ENCODE measurements around the gene EME2.

Gene EME2

DNA sequence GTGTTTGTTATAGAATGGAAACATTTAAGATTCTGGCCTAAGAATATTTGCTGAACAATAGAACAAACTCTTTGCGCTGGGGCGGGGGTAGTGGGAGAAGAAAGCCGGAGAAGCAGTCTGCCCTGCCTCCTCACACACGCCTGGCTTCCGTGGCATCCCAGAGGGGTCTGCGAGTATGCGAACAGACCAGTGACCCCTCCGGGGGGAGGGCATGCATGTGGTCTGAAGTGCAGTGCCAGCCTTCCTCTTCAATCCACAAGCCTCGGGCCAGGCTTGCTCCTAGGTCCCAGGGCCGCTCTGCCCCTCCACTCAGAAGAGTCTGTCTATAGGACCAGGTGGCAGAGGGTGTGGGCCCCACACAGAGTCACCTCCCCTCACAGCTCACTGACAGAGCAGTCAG, 35.0 kb downstream of the EME2 start:
- DNase-seq (ENCODE audit: low spot score in 2 of 2) (no peak), ATAC-seq (no peak)
- peaks cover 31% of the 10 kb centered on the region for H3K36me3 Mint-ChIP-seq
- H3K9me3 Mint-ChIP-seq = no peaks in the 10 kb centered on the region
- no peak overlapping the region for H3K27ac Mint-ChIP-seq
- H3K4me3 Mint-ChIP-seq = no peak overlapping the region
- no peaks in the 10 kb centered on the region for H3K4me1 Mint-ChIP-seq

DNA sequence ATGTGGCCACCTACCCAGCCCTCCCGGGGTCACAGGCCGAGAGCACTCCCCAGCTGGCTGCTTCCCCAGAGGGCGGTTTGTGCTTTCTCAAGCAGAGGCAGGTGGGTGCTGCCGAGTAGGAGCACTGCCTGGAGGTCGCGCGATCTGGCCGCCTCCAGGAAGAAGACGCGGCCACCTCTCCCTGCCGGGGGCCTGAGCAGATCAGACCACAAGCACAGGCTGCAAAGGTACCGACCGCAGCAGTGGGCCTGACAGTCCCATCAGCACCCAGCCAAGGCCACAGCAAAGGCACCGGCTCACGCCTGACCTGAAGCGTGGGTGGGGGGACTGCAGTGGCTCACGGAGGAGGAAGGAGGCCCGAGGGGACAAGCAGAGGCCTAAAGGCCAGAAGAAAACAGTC, 36.1 kb downstream of the EME2 start:
- Mint-ChIP-seq H3K36me3 (peaks cover 32% of the 10 kb centered on the region), H3K4me3 (no peak overlapping the region), H3K9me3 (no peaks in the 10 kb centered on the region), H3K27ac (no peak overlapping the region), H3K4me1 (no peaks in the 10 kb centered on the region)
- DNase-seq (ENCODE audit: low spot score in 2 of 2) (no peak), ATAC-seq (no peak)

DNA sequence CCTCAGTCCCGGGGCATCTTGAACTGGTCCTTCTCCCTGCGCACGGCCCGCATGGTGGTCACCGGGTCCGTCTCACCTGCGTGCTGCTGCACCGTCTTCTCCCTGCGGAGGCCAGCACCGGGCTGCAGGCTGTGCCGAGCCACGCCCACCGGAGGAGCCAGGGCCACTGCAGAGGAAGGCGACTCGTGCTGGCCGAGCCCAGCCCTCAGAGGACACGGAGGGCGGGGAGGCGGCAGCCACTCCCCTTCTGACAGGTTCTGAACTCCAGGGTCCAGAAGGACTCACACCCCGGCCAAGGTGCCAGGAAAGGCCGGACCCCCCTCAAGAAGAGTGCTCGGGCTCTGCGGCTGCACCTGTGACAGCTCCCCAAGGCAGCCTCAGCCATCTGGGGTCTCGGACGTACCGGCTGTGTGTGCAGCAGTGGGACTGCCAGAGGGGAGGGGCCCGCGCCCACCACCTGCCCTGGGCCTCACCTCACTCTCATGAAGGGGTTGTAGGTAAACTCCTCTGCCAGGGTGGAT, 36.7 kb downstream of the EME2 start:
- no peak for DNase-seq (ENCODE audit: low spot score in 2 of 2)
- Mint-ChIP-seq H3K27ac (no peak overlapping the region), H3K9me3 (no peaks in the 10 kb centered on the region)

DNA sequence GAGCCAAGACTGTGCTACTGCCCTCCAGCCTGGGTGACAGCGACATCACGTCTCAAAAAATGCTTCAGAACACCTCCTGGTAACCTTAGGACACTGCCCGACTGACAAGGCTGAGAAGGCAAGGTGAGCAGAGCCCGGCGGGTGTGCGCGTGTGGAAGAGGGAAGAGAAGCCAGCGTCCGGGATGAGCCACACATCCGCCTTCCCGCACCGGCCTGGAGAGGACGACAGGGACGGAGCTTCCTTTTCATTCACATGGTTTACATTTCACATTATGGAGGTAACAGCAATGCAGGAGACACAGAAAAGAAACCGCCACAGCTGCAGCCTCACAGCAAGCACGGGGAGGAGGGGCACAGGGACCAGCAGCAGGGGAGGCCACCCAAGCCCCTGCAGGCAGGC, 37.5 kb downstream of the EME2 start:
- DNase-seq (ENCODE audit: low spot score in 2 of 2) = no peak
- Mint-ChIP-seq H3K36me3 (peaks cover 46% of the 10 kb centered on the region), H3K4me1 (no peaks in the 10 kb centered on the region)

More for the DNA sequence above, 36.7 kb downstream of the EME2 start:
- no peaks in the 10 kb centered on the region for H3K4me1 Mint-ChIP-seq
- no peak overlapping the region for H3K4me3 Mint-ChIP-seq
- no peak for ATAC-seq
- peaks cover 39% of the 10 kb centered on the region for H3K36me3 Mint-ChIP-seq

DNA sequence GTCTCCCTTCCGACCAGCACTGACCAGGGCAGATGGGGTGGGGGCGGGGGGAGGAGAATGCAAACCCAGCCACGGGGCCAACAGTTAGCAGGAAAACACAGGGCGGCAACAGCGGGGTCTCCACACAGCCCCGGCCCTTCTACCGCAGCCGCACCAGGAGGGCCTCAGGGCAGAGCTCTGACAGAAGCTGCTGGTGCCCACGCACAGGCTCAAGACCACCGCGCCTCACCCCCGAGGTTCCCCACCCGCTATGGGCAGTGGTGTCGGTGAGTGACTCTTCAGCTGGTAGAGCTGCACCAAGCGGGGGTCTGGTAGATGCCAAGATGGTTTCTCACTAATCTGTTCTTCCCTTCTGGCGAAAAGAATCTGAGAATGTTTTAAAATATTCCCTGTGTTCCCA, 37.9 kb downstream of the EME2 start:
- Mint-ChIP-seq H3K27ac (no peak overlapping the region), H3K36me3 (peaks cover 49% of the 10 kb centered on the region), H3K9me3 (no peaks in the 10 kb centered on the region), H3K4me1 (no peaks in the 10 kb centered on the region), H3K4me3 (no peak overlapping the region)
- ATAC-seq = no peak
- no peak for DNase-seq (ENCODE audit: low spot score in 2 of 2)

More for the DNA sequence above, 37.5 kb downstream of the EME2 start:
- no peak overlapping the region for H3K27ac Mint-ChIP-seq
- H3K4me3 Mint-ChIP-seq = no peak overlapping the region
- no peaks in the 10 kb centered on the region for H3K9me3 Mint-ChIP-seq
- ATAC-seq = no peak

DNA sequence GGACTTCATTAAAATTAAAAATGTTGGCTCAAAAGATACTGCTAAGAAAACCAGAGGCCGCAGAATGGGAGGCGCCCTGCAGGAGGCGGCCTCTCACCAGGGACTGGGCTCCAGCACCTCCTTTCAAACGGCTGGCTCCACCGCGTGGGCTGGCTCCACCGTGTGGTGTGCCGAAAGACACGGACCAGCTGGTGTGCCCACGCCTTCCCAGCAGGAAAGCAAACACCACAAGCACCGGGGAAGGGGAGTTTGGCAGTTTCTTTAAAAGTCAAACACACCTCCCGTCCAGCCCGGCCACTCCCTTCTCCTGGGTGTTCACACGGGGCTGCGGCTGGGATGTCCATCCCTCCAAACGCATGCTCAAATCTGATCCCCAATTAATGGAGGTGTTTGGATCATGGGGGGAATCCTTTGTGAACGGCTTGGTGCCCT, 40.1 kb downstream of the EME2 start:
- H3K36me3 Mint-ChIP-seq = peaks cover 38% of the 10 kb centered on the region
- DNase-seq (ENCODE audit: low spot score in 2 of 2) (no peak), ATAC-seq (peak; percentile 79)
- no peaks in the 10 kb centered on the region for H3K9me3 Mint-ChIP-seq
- peaks cover 5% of the 10 kb centered on the region for H3K4me1 Mint-ChIP-seq
- peak overlapping the region; percentile 24 for H3K27ac Mint-ChIP-seq
- H3K4me3 Mint-ChIP-seq = no peak overlapping the region

DNA sequence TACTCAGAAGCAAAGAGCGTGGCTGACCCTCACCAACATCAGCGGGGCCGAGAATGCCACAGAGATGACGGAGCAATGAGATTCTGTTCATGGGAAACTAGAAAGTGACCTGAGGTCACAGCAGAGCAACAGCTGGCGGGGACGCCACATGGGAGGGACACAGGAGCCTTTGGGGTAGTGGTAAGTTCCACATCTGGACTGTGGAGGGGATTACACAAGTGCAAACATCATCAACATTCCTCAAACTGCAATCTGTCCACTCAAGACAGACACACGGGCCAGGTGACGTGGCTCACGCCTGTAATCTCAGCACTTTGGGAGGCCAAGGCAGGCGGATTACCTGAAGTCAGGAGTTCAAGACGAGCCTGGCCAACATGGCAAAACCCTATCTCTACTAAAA, 42.9 kb downstream of the EME2 start:
- DNase-seq (ENCODE audit: low spot score in 2 of 2) = no peak
- H3K4me1 Mint-ChIP-seq = peaks cover 6% of the 10 kb centered on the region
- no peak overlapping the region for H3K27ac Mint-ChIP-seq
- H3K4me3 Mint-ChIP-seq = no peak overlapping the region
- peaks cover 30% of the 10 kb centered on the region for H3K36me3 Mint-ChIP-seq
- H3K9me3 Mint-ChIP-seq = no peaks in the 10 kb centered on the region
- ATAC-seq = no peak

DNA sequence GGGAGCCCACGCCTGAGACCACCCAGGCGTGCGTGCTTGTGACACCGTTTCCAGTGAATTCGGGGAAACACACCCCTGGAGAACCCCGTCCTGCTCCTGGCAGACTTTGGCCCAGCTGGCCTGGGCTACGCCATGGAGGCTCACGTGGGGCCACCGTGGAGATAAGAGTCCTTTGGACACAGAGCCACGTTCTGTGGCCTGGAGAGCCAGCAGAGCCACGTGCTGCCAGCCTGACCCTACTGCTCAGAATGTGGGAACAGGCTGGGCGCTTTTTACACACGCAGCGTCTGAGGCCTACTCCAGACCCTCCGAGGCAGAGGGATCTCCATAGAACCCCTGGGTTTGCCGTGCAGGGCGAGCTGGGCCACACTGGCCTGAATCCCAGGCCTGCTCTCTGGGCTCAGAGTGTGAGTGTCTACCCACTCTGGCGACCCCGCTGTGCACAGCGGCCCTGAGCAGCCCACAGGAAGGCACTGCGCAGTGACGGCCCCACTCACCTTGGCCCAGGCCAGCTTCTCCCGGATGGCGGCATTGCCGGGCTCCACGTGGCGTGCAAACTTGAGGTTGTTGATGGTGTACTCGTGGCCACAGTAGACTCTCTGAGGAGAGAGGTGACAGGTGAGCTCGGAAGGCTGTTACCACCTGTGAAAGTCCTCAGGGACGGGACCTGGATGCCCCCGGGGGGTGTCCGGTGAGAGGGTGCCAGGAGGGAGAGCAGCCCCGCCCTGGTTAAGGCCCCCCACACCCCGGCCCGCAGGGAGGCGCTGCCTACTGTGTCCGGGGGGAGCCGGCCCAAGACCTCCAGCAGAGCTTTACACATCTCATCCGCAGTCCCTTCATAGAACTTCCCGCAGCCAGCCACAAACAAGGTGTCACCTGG, 44.0 kb downstream of the EME2 start:
- DNase-seq (ENCODE audit: low spot score in 2 of 2) (no peak), ATAC-seq (no peak)
- H3K4me1 Mint-ChIP-seq = peaks cover 6% of the 10 kb centered on the region
- H3K9me3 Mint-ChIP-seq = no peaks in the 10 kb centered on the region
- no peak overlapping the region for H3K4me3 Mint-ChIP-seq
- no peak overlapping the region for H3K27ac Mint-ChIP-seq
- H3K36me3 Mint-ChIP-seq = peaks cover 30% of the 10 kb centered on the region

DNA sequence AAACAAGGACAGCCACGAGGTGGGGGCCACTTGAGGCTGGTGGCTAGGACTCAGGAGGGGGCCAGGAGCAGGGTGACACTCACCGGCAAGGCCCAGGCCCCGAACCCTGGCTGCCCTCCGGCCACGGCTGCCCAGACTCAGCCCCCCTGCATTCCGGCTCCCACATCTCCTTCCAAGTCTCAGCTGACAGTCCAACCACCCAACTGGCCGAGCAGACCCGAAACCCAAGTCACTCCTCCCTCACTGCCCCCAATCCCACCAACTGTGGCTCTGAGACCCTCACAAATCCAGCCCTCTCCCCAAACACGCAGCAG, 44.6 kb downstream of the EME2 start:
- ATAC-seq (no peak), DNase-seq (ENCODE audit: low spot score in 2 of 2) (no peak)
- Mint-ChIP-seq H3K9me3 (no peaks in the 10 kb centered on the region), H3K36me3 (peaks cover 32% of the 10 kb centered on the region), H3K4me3 (no peak overlapping the region), H3K27ac (peak overlapping the region; percentile 20), H3K4me1 (peaks cover 6% of the 10 kb centered on the region)

DNA sequence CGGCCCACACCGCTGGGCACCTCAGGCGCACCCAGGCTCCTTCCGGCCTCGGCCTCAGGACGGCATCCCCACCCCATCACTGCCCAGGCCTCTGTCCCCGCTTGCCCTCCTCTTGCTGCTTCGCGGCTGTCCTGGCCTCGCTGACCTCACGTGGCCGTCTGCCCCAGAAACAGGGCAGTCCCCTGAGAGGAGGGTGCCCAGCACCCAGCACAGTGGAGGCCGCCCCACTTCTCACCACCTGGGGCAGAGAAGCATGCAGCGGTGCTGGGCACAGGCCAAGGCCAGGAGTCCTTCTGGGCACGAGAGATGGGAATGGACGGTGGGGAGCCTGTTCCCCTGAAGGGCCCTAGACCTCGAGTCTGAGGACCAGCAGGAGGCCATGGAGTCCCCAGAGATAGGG, 45.1 kb downstream of the EME2 start:
- H3K4me3 Mint-ChIP-seq = no peak overlapping the region
- H3K27ac Mint-ChIP-seq = peak overlapping the region; percentile 20
- H3K36me3 Mint-ChIP-seq = peaks cover 37% of the 10 kb centered on the region
- peaks cover 6% of the 10 kb centered on the region for H3K4me1 Mint-ChIP-seq
- no peaks in the 10 kb centered on the region for H3K9me3 Mint-ChIP-seq
- ATAC-seq (peak; percentile 6), DNase-seq (ENCODE audit: low spot score in 2 of 2) (no peak)

DNA sequence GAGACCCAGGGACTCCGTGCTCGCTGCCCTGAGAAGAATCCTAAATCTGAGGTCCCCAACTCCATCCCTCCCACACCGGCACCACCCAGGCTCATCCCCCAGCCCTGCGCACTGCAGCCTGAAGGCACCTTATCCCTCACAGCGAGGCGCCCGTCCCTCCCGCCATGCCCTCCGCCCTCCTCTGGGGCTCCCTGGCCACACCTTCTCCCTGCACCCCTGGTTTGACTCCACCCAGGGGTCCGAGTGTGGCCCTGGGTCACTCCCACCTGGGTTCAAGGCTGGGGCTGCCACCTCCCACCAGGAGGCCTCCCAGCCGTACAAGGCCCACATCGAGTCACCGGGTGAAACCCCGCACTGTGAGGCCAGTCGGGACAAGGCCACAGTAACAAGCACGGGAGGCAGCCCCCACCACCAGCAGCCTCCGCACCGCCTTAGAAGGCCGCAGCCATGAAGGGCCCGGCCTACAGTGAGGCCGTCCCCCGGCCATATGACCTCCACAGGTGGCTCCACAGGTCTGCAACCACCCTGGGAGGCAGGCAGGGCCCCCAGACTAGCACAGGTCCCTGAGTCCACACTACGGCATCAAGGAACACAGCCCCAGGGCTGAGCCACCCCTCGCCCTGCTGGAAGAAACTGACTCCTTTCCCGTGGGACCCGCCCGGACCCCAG, 45.7 kb downstream of the EME2 start:
- peaks cover 38% of the 10 kb centered on the region for H3K36me3 Mint-ChIP-seq
- peak overlapping the region; percentile 32 for H3K27ac Mint-ChIP-seq
- H3K9me3 Mint-ChIP-seq = no peaks in the 10 kb centered on the region
- DNase-seq (ENCODE audit: low spot score in 2 of 2) = no peak
- H3K4me3 Mint-ChIP-seq = no peak overlapping the region
- peaks cover 6% of the 10 kb centered on the region for H3K4me1 Mint-ChIP-seq
- ATAC-seq = no peak

DNA sequence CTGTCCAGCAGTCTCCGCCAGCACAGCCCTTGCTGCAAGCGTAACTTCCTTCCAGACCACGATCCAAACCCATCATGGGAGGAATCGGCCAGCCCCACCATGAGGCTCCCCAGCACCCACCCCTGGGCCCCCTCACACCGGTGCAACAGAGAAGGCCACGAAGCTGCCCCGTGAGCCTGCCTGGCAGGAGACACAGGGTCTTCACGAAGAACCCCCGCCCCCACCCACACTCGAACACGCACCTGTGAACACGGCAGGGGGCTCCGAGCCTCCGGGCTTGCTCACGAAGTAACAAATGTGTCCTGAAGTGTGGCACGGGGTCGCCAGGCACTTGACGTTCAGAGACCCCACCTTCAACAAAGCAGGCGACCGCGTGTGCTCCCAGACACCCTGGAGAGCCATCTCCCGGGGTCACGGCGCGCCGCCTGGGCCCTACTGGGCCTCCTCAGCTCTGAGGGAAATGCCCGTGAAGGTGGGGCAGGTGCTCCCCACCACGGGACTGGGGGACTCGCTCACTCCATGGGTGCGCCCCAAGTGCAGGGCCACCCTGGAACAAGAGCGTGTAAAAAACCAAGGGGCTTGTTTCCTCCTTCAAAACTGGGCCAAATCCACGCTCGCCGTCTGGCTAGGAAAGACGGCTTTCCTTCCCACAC, 46.4 kb downstream of the EME2 start:
- Mint-ChIP-seq H3K4me3 (no peak overlapping the region), H3K27ac (peak overlapping the region; percentile 58), H3K36me3 (peaks cover 34% of the 10 kb centered on the region), H3K4me1 (peaks cover 9% of the 10 kb centered on the region), H3K9me3 (no peaks in the 10 kb centered on the region)
- ATAC-seq (no peak), DNase-seq (ENCODE audit: low spot score in 2 of 2) (no peak)

DNA sequence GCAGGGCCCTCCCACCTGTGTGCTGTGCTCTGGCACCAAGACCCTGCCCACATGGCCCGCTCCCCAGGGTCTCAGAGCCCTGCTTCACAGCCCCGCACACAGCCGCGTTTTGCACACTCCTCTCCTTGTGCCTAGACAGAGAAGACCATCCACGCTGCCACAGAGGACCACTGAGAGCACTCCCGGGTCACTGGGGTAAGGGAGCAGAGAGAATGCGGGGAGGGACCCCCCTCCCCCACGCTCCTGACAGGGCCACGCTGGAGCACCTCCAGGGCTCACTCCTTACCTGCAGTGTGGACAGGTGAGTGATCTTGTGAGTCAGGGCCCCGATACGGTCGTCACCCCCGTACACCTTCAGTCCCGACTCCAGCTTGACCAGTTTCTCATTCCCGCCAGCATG, 47.0 kb downstream of the EME2 start:
- Mint-ChIP-seq H3K4me3 (no peak overlapping the region), H3K27ac (peak overlapping the region; percentile 58), H3K9me3 (no peaks in the 10 kb centered on the region), H3K4me1 (peaks cover 15% of the 10 kb centered on the region), H3K36me3 (peaks cover 28% of the 10 kb centered on the region)
- DNase-seq (ENCODE audit: low spot score in 2 of 2) = no peak
- no peak for ATAC-seq

DNA sequence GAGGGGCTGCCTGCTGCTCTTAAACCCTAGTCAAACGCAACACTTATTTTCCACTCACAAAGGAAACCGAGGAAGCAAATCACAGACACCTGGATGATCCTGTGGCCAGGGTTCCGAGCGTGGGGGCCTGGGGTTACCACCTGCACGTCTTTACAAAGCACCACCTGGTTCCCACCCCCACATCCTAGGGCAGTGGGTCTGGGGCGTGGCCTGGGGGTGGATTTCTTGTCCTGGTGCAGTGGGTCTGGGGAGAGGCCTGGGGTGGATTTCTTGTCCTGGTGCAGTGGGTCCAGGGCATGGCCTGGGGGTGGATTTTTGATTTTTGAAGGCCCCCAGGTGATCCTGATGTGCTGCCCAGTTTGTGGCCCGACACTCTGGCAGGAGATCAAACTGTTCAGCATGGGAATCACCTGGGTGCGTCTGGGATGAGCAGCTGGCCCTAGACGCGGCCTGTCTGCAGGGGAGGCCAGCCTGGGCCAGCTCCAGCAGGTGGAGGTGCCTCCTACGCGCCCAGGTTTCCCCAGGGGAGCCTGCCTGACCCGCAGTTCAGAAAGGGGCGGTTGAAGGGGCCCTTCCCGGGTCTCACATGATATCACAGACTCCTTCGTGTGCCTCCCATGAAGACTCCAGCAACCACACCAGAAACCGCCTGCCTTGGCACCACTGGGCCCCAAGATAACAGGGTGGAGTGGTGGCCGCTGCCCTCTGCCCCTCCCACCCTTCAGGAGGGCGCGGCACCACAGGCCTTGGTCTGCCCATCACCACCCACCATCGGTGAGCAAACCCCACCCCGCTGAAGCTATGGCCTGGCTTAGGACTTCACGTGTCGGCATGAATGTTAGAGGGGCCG, 47.7 kb downstream of the EME2 start:
- Mint-ChIP-seq H3K36me3 (peaks cover 21% of the 10 kb centered on the region), H3K4me1 (peaks cover 19% of the 10 kb centered on the region), H3K27ac (peak overlapping the region; percentile 58), H3K9me3 (no peaks in the 10 kb centered on the region), H3K4me3 (no peak overlapping the region)
- no peak for ATAC-seq
- no peak for DNase-seq (ENCODE audit: low spot score in 2 of 2)

DNA sequence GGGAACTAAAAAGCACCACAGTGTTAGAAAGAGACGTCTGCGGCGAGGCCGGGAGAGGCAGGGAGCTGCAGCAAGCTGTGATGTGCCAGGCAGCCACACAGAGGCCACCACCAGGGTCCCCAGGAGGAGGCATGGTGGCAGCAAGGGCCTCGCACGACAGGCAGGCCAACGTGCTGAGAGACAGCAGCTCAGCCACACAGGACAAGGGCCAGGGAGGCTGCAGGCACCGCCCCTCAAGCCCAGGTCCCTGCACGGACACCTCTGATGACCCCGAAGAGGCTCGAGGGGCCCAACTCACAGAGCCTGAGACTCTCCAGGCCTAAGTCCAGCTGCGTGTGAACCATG, 48.3 kb downstream of the EME2 start:
- peaks cover 19% of the 10 kb centered on the region for H3K4me1 Mint-ChIP-seq
- no peak overlapping the region for H3K27ac Mint-ChIP-seq

More for the DNA sequence above, 48.3 kb downstream of the EME2 start:
- Mint-ChIP-seq H3K4me3 (no peak overlapping the region), H3K9me3 (no peaks in the 10 kb centered on the region), H3K36me3 (peaks cover 15% of the 10 kb centered on the region)
- DNase-seq (ENCODE audit: low spot score in 2 of 2) = no peak
- ATAC-seq = no peak
